Cardiac fibroblast (primary cell): ENCODE measurements around the gene FREM2.

Source experiments
- DNase-seq, 2 donors: peaks; one replicate each; pipeline versions ENCODE4 v3.0.0 to v3.0.0-alpha.2; 2010; ENCODE audit warnings: low read depth in 2 of 2
- H3K4me3 ChIP-seq, 2 donors: replicated peaks in 1 of 2; 1 replicate in 1 of 2; 2 replicates in 1 of 2; pipeline ENCODE4 v1.5.1; 2011; ENCODE audit warnings: low read depth in 2 of 2, low read length in 2 of 2, mild to moderate bottlenecking in 2 of 2, moderate library complexity in 1 of 2
- TF ChIP-seq, protein P1 (sequence below): IDR thresholded peaks from one replicate; pipeline ENCODE4 v1.5.1; 2011; ENCODE audit warnings: low read depth, mild to moderate bottlenecking, low read length, inconsistent platforms

FREM2 gene

DNA sequence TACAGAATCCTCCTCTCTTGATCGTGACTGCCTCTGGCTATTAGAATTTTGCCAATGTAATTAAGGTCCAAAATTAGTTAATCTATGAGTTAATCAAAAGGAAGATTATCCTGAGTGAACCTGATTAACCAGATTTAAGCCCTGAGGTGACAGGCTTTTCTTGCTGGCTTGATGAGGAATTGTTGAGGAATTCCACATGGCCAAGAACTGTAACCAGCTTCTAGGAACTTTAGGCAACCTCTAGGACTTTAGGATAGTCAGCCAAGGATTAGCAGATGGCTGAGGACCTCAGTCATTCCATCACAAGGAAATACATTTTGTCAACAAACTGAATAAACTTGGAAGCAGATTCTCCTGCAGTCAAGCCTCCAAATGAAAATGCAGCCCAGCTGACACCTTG, 219.0 kb downstream of the FREM2 start:
- no peak overlapping the region for H3K4me3 ChIP-seq
- DNase-seq: no peak
- TF ChIP-seq, protein P1, sequence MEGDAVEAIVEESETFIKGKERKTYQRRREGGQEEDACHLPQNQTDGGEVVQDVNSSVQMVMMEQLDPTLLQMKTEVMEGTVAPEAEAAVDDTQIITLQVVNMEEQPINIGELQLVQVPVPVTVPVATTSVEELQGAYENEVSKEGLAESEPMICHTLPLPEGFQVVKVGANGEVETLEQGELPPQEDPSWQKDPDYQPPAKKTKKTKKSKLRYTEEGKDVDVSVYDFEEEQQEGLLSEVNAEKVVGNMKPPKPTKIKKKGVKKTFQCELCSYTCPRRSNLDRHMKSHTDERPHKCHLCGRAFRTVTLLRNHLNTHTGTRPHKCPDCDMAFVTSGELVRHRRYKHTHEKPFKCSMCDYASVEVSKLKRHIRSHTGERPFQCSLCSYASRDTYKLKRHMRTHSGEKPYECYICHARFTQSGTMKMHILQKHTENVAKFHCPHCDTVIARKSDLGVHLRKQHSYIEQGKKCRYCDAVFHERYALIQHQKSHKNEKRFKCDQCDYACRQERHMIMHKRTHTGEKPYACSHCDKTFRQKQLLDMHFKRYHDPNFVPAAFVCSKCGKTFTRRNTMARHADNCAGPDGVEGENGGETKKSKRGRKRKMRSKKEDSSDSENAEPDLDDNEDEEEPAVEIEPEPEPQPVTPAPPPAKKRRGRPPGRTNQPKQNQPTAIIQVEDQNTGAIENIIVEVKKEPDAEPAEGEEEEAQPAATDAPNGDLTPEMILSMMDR: no peak

DNA sequence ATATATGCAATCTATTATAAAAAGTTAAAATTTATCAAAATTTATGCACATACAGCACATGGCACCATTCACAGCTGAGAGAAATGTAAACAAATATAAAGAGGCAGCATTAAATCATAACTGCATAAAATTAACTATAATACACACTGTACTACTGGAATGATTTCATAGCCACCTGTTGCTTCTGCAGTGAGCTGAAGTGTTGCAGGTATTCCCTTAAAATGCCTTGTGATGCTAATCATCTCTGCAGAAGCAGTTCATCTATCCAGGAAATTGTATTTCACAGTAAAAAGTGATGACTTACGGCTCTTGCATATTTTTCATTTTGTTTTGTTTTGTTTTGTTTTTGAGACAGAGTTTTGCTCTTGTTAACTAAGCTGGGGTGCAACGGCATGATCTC, 221.7 kb downstream of the FREM2 start:
- DNase-seq: no peak
- H3K4me3 ChIP-seq: no peak overlapping the region
- TF ChIP-seq, protein P1: no peak

DNA sequence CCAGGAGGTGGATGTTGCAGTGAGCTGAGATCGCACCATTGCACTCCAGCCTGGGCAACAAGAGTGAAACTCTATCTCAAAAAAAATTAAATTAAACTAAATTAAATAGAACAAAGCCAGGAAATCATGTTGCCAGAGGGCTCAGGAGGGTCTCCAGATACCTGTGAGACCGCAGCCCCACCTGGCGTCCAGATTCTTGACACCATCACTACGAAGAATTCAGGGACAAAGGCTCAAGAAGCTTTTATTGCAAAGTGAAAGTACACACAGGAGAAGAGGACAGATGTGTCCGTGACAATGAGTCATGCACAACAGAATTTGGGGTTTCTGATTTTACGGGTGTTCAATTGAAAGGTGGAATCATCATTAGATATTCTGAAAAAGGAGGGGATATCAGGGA, 227.2 kb downstream of the FREM2 start:
- TF ChIP-seq, protein P1: no peak
- H3K4me3 ChIP-seq: no peak overlapping the region

DNA sequence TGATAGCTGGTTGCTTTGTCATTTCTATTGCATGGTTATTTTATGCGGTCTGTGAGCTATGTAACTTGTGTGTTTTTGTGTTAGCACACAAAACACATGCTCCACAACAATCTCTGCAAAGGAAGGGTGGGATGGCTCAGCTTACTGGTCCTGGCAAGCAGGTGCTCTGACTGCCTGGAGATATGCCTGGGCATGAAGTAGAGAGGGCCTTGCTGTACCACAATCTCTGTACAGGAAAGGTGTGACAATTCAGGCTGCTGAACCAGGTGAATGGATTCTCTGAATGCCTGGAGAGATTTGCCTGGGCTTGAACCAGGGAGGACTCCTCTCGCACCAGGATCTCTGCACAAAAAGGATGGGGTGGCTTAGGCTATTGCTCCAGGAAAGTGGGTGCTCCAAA, 234.2 kb downstream of the FREM2 start:
- TF ChIP-seq, protein P1: no peak
- no peak overlapping the region for H3K4me3 ChIP-seq
- DNase-seq: no peak

More for the DNA sequence above, 227.2 kb downstream of the FREM2 start:
- no peak for DNase-seq

DNA sequence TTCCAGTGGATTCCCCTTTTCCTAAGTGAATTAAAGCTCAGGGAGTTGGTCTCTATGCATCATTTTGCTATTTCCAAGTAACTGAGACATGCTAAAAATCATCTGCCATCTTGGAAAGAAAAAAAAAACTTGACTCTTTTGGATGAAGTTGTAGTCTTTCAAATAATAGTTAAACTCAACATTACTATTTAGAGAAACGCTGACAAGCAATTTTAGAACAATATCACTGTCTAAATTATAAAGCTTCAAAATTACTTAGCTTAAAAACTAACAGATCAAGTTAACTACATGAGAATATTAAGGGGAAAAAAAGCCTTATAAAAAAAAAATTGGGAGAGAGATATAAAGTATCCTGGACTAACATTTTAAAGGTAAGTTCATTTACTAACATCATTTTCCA, 235.3 kb downstream of the FREM2 start:
- no peak for DNase-seq
- TF ChIP-seq, protein P1: no peak
- H3K4me3 ChIP-seq: no peak overlapping the region

DNA sequence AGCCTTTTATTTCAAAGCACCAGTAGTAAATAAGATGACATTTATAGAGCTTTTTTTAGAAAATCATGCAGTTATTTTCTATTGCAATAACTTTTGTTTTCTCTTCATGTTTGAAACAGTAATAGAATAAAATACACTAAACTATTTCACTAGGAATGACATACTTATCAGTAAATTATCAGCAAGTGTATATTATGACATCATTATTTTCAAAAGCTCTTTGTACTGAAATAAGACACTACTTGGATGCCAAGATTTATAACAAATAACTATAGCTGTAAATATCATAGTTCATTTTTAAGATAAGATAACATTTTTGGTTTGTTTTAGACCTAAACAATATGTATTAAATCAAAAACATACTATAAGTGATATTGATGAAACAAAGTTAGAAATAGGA, 246.9 kb downstream of the FREM2 start:
- no peak for DNase-seq
- H3K4me3 ChIP-seq: no peak overlapping the region
- TF ChIP-seq, protein P1: no peak
